ENCODE measurements around the gene C17orf100. TPM values are rescaled to one million over a fixed set of nuclear protein-coding genes. Genes with fewer than 3 reads are reported as not detected.

The C17orf100 gene
- total RNA-seq, 1 experiment from 2014 or later: 0.70 TPM

GRCh38 chr17:6695565-6695964 lies 44.0 kb downstream of the C17orf100 start:
- Histone ChIP-seq H3K56ac (ENCODE audit: insufficient read length, low read depth, low read length) (no peak overlapping the region), H2AFZ (ENCODE audit: low read length) (no peak overlapping the region), H2BK5ac (ENCODE audit: insufficient read length, low read length) (no peak overlapping the region), H3K23ac (ENCODE audit: insufficient read length, low read depth, low read length) (no peak overlapping the region), H3K4ac (ENCODE audit: low read depth, low read length) (no peak overlapping the region), H2AK5ac (ENCODE audit: insufficient read length, low read length) (no peak overlapping the region), H4K5ac (ENCODE audit: insufficient read length, low read depth, low read length) (no peak overlapping the region), H3K79me1 (ENCODE audit: insufficient read depth, low read depth, low read length, poor library complexity, severe bottlenecking) (no peaks in the 10 kb centered on the region), H3K14ac (ENCODE audit: insufficient read depth, low read length) (no peak overlapping the region), H2BK120ac (ENCODE audit: low read depth, low read length, poor library complexity, severe bottlenecking) (no peak overlapping the region), H3T11ph (ENCODE audit: low read length) (no peak overlapping the region), H3K27ac (ENCODE audit: insufficient read length, low read depth, low read length) (no peak overlapping the region), H2BK12ac (ENCODE audit: insufficient read length, low read depth, low read length) (no peak overlapping the region), H4K91ac (ENCODE audit: insufficient read length, low read depth, low read length) (no peak overlapping the region), H3K9me3 (ENCODE audit: control insufficient read depth, low read depth, low read length) (no peaks in the 10 kb centered on the region), H3K79me2 (ENCODE audit: insufficient read depth, low read length) (no peaks in the 10 kb centered on the region), H2BK20ac (ENCODE audit: low read depth, low read length, poor library complexity, severe bottlenecking) (no peak overlapping the region), H2BK15ac (ENCODE audit: low read depth, low read length) (no peak overlapping the region), H3K4me2 (ENCODE audit: insufficient read depth, insufficient read length, low read length) (no peak overlapping the region), H3K27me3 (ENCODE audit: insufficient read depth, low read length) (no peaks in the 10 kb centered on the region), H3K4me1 (ENCODE audit: insufficient read depth, low read length) (no peaks in the 10 kb centered on the region), H4K8ac (replicated peaks; ENCODE audit: insufficient read length, low read depth, low read length) (no peak overlapping the region), H3K23me2 (ENCODE audit: insufficient read length, low read depth, low read length, poor library complexity, severe bottlenecking) (no peaks in the 10 kb centered on the region), H3K9ac (ENCODE audit: extremely low read depth, insufficient read length, low read length) (no peak overlapping the region), H3K18ac (ENCODE audit: insufficient read length, low read depth, low read length) (no peak overlapping the region), H4K20me1 (ENCODE audit: control insufficient read depth, insufficient read depth, insufficient read length) (no peaks in the 10 kb centered on the region)
- Mint-ChIP-seq H3K27me3 (ENCODE audit: low read depth) (peaks cover 17% of the 10 kb centered on the region), H3K9me3 (no peaks in the 10 kb centered on the region), H3K36me3 (ENCODE audit: insufficient read depth in 1 of 3, low read depth in 3 of 3) (no peaks in the 10 kb centered on the region), H3K4me1 (peaks cover 2 to 3% of the 10 kb centered on the region in 2 experiments; a peak in 3 of 4 replicates), H3K27ac (no peak overlapping the region), H3K4me3 (no peak overlapping the region; a peak in 1 of 5 replicates)
- no peak for DNase-seq
- TF ChIP-seq CTCF (conservative IDR thresholded peaks at IDR 0.05): no peak
- WGBS (ENCODE audit: extremely low coverage, insufficient read length, low lambda C conversion rate): no CpG with 5 or more reads among the region's 13 CpGs

All from H9 (cell line).